LoVo (cell line): ENCODE data around the gene RPS19.
A peak's percentile ranks its signal among the peaks of the same experiment; 100 is the strongest.

Experiments used
- DNase-seq: peaks from one replicate; pipeline ENCODE4 v3.0.0-alpha.2; 2016; ENCODE audit warnings: low spot score

Gene RPS19

GRCh38 chr19:41859618-41860418 lies at the start of gene RPS19:
Gene RPS19, plus strand, starts transcription at chr19:41860255. Its CDS starts 520 bp downstream, at chr19:41860775.
- peak; percentile 98 for DNase-seq

- no peak for DNase-seq
Measured at GRCh38 chr19:41810301-41810700, 49.8 kb upstream of the RPS19 start.

- no peak for DNase-seq
Measured at GRCh38 chr19:41811036-41811435, 49.0 kb upstream of the RPS19 start.

GRCh38 chr19:41811981-41812380 lies 48.1 kb upstream of the RPS19 start:
- no peak for DNase-seq

GRCh38 chr19:41813911-41814310 lies 46.1 kb upstream of the RPS19 start:
- DNase-seq, result no peak

- DNase-seq, result no peak
Measured at GRCh38 chr19:41815301-41815700, 44.8 kb upstream of the RPS19 start.

- DNase-seq, result no peak
Measured at GRCh38 chr19:41816761-41817160, 43.3 kb upstream of the RPS19 start.

- peak; percentile 53 for DNase-seq
Measured at GRCh38 chr19:41821003-41821735, 38.9 kb upstream of the RPS19 start.

GRCh38 chr19:41837981-41838708 lies 21.9 kb upstream of the RPS19 start:
- DNase-seq, result no peak

GRCh38 chr19:41839211-41839610 lies 20.8 kb upstream of the RPS19 start:
- no peak for DNase-seq

GRCh38 chr19:41843371-41843770 lies 16.7 kb upstream of the RPS19 start:
- DNase-seq, result no peak

GRCh38 chr19:41844601-41845000 lies 15.5 kb upstream of the RPS19 start, which contains the start of gene LYPD4:
Gene LYPD4, minus strand, starts transcription at chr19:41844683. Its CDS starts 5,398 bp downstream, at chr19:41839285.
- no peak for DNase-seq

- no peak for DNase-seq
Measured at GRCh38 chr19:41845001-41845050, 15.2 kb upstream of the RPS19 start, which contains the start of gene DMRTC2. Gene DMRTC2, plus strand, starts transcription at chr19:41845042. Its CDS starts 2,387 bp downstream, at chr19:41847429.

- DNase-seq, result no peak
Measured at GRCh38 chr19:41845051-41845590, 14.9 kb upstream of the RPS19 start.

- no peak for DNase-seq
Measured at GRCh38 chr19:41847351-41848105, 12.5 kb upstream of the RPS19 start.

- no peak for DNase-seq
Measured at GRCh38 chr19:41848666-41849065, 11.4 kb upstream of the RPS19 start.

GRCh38 chr19:41849067-41849466 lies 11.0 kb upstream of the RPS19 start:
- DNase-seq, result no peak

- no peak for DNase-seq
Measured at GRCh38 chr19:41850381-41850780, 9.7 kb upstream of the RPS19 start.

GRCh38 chr19:41851456-41851855 lies 8.6 kb upstream of the RPS19 start:
- no peak for DNase-seq

GRCh38 chr19:41853344-41853743 lies 6.7 kb upstream of the RPS19 start:
- DNase-seq, result no peak

GRCh38 chr19:41853768-41854167 lies 6.3 kb upstream of the RPS19 start:
- no peak for DNase-seq

GRCh38 chr19:41859213-41859617 lies 840 bp upstream of the RPS19 start:
- no peak for DNase-seq
